ENCODE measurements around the gene SEC22C. TPM values are rescaled to one million over a fixed set of nuclear protein-coding genes. Genes with fewer than 3 reads are reported as not detected.

The SEC22C gene
- total and polyA plus RNA-seq, 2 of the 4 experiments (the other 2 are of a cell fraction), result 24.0 to 43.9 TPM

DNA sequence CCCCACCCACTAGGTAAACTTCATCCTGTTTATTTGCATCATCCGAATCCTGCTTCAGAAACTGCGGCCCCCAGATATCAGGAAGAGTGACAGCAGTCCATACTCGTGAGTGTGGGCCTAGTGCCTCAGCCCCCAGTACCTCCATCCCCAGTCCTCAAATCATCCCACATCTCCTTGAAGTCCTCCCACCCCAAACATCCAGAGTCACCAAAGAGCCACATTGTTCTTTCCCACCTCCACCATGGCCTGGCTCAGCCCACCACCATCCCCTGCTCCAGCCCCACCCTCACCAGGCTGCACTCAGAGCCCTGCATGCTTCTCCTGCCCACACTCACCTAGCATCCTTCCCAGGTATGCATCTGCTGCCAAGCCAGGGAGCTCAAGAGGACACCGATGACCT lies 49.5 kb downstream of the SEC22C start:
- no peaks in the 10 kb centered on the region for H4K20me1 ChIP-seq (ENCODE audit: insufficient read depth, low read length)
- no peak overlapping the region for H3K27ac ChIP-seq (ENCODE audit: insufficient read depth, low read length)
- no peak overlapping the region for H2BK20ac ChIP-seq (ENCODE audit: low read depth, low read length)
- H3K4ac ChIP-seq (ENCODE audit: low read depth, low read length), result no peak overlapping the region
- dilution Hi-C loops (cut with HindIII; ENCODE audit: low sequenced_read_pairs, unreplicated experiment) (no loop called here), intact Hi-C loops (cut with micrococcal nuclease) (no loop called here), in situ Hi-C loops (cut with MboI; ENCODE audit: low sequenced_read_pairs) (loop anchor here (10.0 kb wide), 1 partner anchor 277 kb away; no protein-coding TSS in a partner anchor)
- no peak for ATAC-seq (ENCODE audit: low read depth)
- no peak overlapping the region for H3K4me3 ChIP-seq (ENCODE audit: insufficient read depth, low read depth, low read length)
- H2BK15ac ChIP-seq (ENCODE audit: low read depth, low read length), result no peak overlapping the region
- no peak overlapping the region for H3K56ac ChIP-seq (ENCODE audit: extremely low read depth, insufficient read depth, low read length)
- H3K9me1 ChIP-seq (ENCODE audit: insufficient read depth, low read length), result no peaks in the 10 kb centered on the region
- H3K36me3 ChIP-seq (ENCODE audit: control insufficient read depth, insufficient read depth, low read length), result no peaks in the 10 kb centered on the region
- H3K4me1 ChIP-seq (ENCODE audit: control insufficient read depth, insufficient read depth, low read length), result no peaks in the 10 kb centered on the region
- peaks cover 19% of the 10 kb centered on the region for H3K27me3 ChIP-seq (ENCODE audit: control insufficient read depth, insufficient read depth, low read length)
- 0% methylated on average over 1 of the region's 4 CpGs; no CpG with 5 or more reads in 1 of the 2 experiments for WGBS, 2 experiments (ENCODE audit: extremely low coverage in 2 of 2, insufficient read length in 1 of 2)
- TF ChIP-seq FOS (IDR thresholded peaks at IDR 0.05; ENCODE audit: low read depth, low read length), result no peak
- TF ChIP-seq MXI1 (IDR thresholded peaks at IDR 0.05; ENCODE audit: borderline replicate concordance, low read depth, low read length), result no peak
- no peak for TF ChIP-seq RAD21 (IDR thresholded peaks at IDR 0.05; ENCODE audit: low read length)
- no peak for TF ChIP-seq CHD1 (IDR thresholded peaks at IDR 0.05; ENCODE audit: low read depth, low read length)
- no peak for TF ChIP-seq SMC3 (IDR thresholded peaks at IDR 0.05; ENCODE audit: low read depth, low read length)
- TF ChIP-seq RCOR1 (IDR thresholded peaks at IDR 0.05; ENCODE audit: insufficient replicate concordance, low read length), result no peak
- TF ChIP-seq NFE2L2 (IDR thresholded peaks at IDR 0.05; ENCODE audit: low read depth, low read length), result no peak
- TF ChIP-seq, protein P1, sequence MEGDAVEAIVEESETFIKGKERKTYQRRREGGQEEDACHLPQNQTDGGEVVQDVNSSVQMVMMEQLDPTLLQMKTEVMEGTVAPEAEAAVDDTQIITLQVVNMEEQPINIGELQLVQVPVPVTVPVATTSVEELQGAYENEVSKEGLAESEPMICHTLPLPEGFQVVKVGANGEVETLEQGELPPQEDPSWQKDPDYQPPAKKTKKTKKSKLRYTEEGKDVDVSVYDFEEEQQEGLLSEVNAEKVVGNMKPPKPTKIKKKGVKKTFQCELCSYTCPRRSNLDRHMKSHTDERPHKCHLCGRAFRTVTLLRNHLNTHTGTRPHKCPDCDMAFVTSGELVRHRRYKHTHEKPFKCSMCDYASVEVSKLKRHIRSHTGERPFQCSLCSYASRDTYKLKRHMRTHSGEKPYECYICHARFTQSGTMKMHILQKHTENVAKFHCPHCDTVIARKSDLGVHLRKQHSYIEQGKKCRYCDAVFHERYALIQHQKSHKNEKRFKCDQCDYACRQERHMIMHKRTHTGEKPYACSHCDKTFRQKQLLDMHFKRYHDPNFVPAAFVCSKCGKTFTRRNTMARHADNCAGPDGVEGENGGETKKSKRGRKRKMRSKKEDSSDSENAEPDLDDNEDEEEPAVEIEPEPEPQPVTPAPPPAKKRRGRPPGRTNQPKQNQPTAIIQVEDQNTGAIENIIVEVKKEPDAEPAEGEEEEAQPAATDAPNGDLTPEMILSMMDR (conservative IDR thresholded peaks at IDR 0.05; ENCODE audit: low read depth, low read length), result no peak
- no peak for TF ChIP-seq BHLHE40 (IDR thresholded peaks at IDR 0.05; ENCODE audit: low read depth, low read length)
- TF ChIP-seq, protein P2, sequence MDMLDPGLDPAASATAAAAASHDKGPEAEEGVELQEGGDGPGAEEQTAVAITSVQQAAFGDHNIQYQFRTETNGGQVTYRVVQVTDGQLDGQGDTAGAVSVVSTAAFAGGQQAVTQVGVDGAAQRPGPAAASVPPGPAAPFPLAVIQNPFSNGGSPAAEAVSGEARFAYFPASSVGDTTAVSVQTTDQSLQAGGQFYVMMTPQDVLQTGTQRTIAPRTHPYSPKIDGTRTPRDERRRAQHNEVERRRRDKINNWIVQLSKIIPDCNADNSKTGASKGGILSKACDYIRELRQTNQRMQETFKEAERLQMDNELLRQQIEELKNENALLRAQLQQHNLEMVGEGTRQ (IDR thresholded peaks at IDR 0.05; ENCODE audit: low read depth, low read length), result no peak
- TF ChIP-seq, protein P3, sequence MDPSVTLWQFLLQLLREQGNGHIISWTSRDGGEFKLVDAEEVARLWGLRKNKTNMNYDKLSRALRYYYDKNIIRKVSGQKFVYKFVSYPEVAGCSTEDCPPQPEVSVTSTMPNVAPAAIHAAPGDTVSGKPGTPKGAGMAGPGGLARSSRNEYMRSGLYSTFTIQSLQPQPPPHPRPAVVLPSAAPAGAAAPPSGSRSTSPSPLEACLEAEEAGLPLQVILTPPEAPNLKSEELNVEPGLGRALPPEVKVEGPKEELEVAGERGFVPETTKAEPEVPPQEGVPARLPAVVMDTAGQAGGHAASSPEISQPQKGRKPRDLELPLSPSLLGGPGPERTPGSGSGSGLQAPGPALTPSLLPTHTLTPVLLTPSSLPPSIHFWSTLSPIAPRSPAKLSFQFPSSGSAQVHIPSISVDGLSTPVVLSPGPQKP (IDR thresholded peaks at IDR 0.05; ENCODE audit: borderline replicate concordance, low read depth, low read length), result no peak
- TF ChIP-seq POLR2A (IDR thresholded peaks at IDR 0.05; ENCODE audit: low read depth, low read length), result no peak
- no peak for TF ChIP-seq MAFK (IDR thresholded peaks at IDR 0.05; ENCODE audit: low read depth, low read length)
- TF ChIP-seq RFX5 (IDR thresholded peaks at IDR 0.05; ENCODE audit: low read depth, low read length), result no peak
- no peak for TF ChIP-seq CEBPB (IDR thresholded peaks at IDR 0.05; ENCODE audit: low read depth, low read length)
- TF ChIP-seq MAZ (IDR thresholded peaks at IDR 0.05; ENCODE audit: borderline replicate concordance, low read depth, low read length), result no peak
- H4K8ac ChIP-seq (ENCODE audit: low read depth in 2 of 2, low read length in 2 of 2), result no peak overlapping the region
- no peak overlapping the region for H4K91ac ChIP-seq (ENCODE audit: insufficient read depth, low read depth, low read length)
- ChIA-PET POLR2A (ENCODE audit: unreplicated experiment) (no interaction called here), CTCF (no interaction called here)
- H3K23ac ChIP-seq (ENCODE audit: low read depth, low read length), result no peak overlapping the region
- H2AK5ac ChIP-seq (ENCODE audit: low read depth, low read length), result no peak overlapping the region
- DNase-seq, result no peak
- no TSS peak for BruUV-seq (replicated peaks)
- no peak overlapping the region for H2BK5ac ChIP-seq (ENCODE audit: low read depth, low read length, poor library complexity, severe bottlenecking)
- H3K79me1 ChIP-seq (ENCODE audit: low read depth in 1 of 2, low read length in 2 of 2), result no peaks in the 10 kb centered on the region
- no peak overlapping the region for H2BK120ac ChIP-seq (ENCODE audit: low read depth, low read length)
- no peak overlapping the region for H3K14ac ChIP-seq (replicated peaks; ENCODE audit: low read depth, low read length)
- no peak overlapping the region for H3K18ac ChIP-seq (ENCODE audit: low read depth, low read length)
- H3K9me3 ChIP-seq (ENCODE audit: control insufficient read depth, insufficient read depth, low read length), result no peaks in the 10 kb centered on the region
- no peak overlapping the region for H4K5ac ChIP-seq (ENCODE audit: low read depth, low read length)
- H2AFZ ChIP-seq (replicated peaks; ENCODE audit: low read length, poor library complexity), result no peak overlapping the region
- H2AK9ac ChIP-seq (replicated peaks; ENCODE audit: low read depth, low read length, poor library complexity), result no peak overlapping the region
- H3K9ac ChIP-seq (ENCODE audit: low read depth, low read length), result no peak overlapping the region
- no peak overlapping the region for H3K4me2 ChIP-seq (ENCODE audit: low read depth, low read length)

All from IMR-90 (cell line).